ENCODE measurements around the gene PIK3CD. TPM values are rescaled to one million over a fixed set of nuclear protein-coding genes. Genes with fewer than 3 reads are reported as not detected.

PIK3CD gene
- total and polyA plus RNA-seq, 4 donors: 1.8 to 11.3 (median 3.4) TPM

GRCh38 chr1:9646037-9646436, 5.5 kb upstream of the PIK3CD start:
- Histone ChIP-seq H3K36me3 (ENCODE audit: control insufficient read depth in 4 of 4, insufficient read depth in 3 of 4, low read depth in 1 of 4, low read length in 3 of 4) (no peaks in the 10 kb centered on the region), H3K27ac (ENCODE audit: low read depth in 1 of 2, low read length in 2 of 2) (no peak overlapping the region), H3K4me3 (ENCODE audit: low read depth in 1 of 3, low read length in 3 of 3) (no peak overlapping the region), H3K9me3 (ENCODE audit: control insufficient read depth in 4 of 4, low read length in 3 of 4) (no peaks in the 10 kb centered on the region), H3K27me3 (ENCODE audit: control insufficient read depth in 4 of 4, insufficient read depth in 4 of 4, low read length in 3 of 4) (peaks cover 0 to under 1% (median 0%) of the 10 kb centered on the region in 4 donors), H3K4me1 (ENCODE audit: control insufficient read depth in 4 of 4, insufficient read depth in 4 of 4, low read length in 3 of 4) (peaks cover 0 to 4% (median under 1%) of the 10 kb centered on the region in 4 donors), H3K9ac (ENCODE audit: low read depth in 1 of 2, low read length in 2 of 2) (no peak overlapping the region)
- TF ChIP-seq ATF3 (IDR thresholded peaks at IDR 0.05): no peak
- no peak for TF ChIP-seq YY1 (IDR thresholded peaks at IDR 0.05)
- no peak for TF ChIP-seq HNF4G (IDR thresholded peaks at IDR 0.05)
- TF ChIP-seq HNF4A (conservative IDR thresholded peaks at IDR 0.05): no peak
- TF ChIP-seq FOXA1 (IDR thresholded peaks at IDR 0.05): no peak
- TF ChIP-seq ZBTB33 (IDR thresholded peaks at IDR 0.05): no peak
- TF ChIP-seq NR2F2 (IDR thresholded peaks at IDR 0.05): no peak
- TF ChIP-seq RAD21 (IDR thresholded peaks at IDR 0.05): no peak
- TF ChIP-seq RXRA (IDR thresholded peaks at IDR 0.05): no peak
- TF ChIP-seq FOXA2 (IDR thresholded peaks at IDR 0.05): no peak
- no peak for TF ChIP-seq TAF1 (conservative IDR thresholded peaks at IDR 0.05)
- no peak for TF ChIP-seq GABPA (IDR thresholded peaks at IDR 0.05 in 1 of 2, conservative IDR thresholded peaks at IDR 0.05 in 1 of 2)
- WGBS: 93% methylated on average over 13 of the region's 13 CpGs
- DNase-seq (ENCODE audit: low spot score): no peak

GRCh38 chr1:9648171-9648570, 3.4 kb upstream of the PIK3CD start:
- Histone ChIP-seq H3K4me3 (ENCODE audit: low read depth in 1 of 3, low read length in 3 of 3) (no peak overlapping the region), H3K4me1 (ENCODE audit: control insufficient read depth in 4 of 4, insufficient read depth in 4 of 4, low read length in 3 of 4) (peaks cover 0 to 20% (median 9%) of the 10 kb centered on the region in 4 donors), H3K27ac (ENCODE audit: low read depth in 1 of 2, low read length in 2 of 2) (no peak overlapping the region), H3K27me3 (ENCODE audit: control insufficient read depth in 4 of 4, insufficient read depth in 4 of 4, low read length in 3 of 4) (peaks cover 0 to 9% (median 1%) of the 10 kb centered on the region in 4 donors), H3K9ac (ENCODE audit: low read depth in 1 of 2, low read length in 2 of 2) (no peak overlapping the region), H3K9me3 (ENCODE audit: control insufficient read depth in 4 of 4, low read length in 3 of 4) (no peaks in the 10 kb centered on the region), H3K36me3 (ENCODE audit: control insufficient read depth in 4 of 4, insufficient read depth in 3 of 4, low read depth in 1 of 4, low read length in 3 of 4) (no peaks in the 10 kb centered on the region)
- TF ChIP-seq ZBTB33 (IDR thresholded peaks at IDR 0.05) (no peak), JUND (IDR thresholded peaks at IDR 0.05) (no peak), YY1 (IDR thresholded peaks at IDR 0.05) (no peak), MAX (IDR thresholded peaks at IDR 0.05) (no peak), SP1 (IDR thresholded peaks at IDR 0.05) (no peak), EGR1 (IDR thresholded peaks at IDR 0.05; ENCODE audit: low read depth in 2 of 2) (no peak)
- 80% methylated on average over 10 of the region's 10 CpGs for WGBS
- DNase-seq (ENCODE audit: low spot score): no peak

- Histone ChIP-seq H3K36me3 (ENCODE audit: control insufficient read depth in 4 of 4, insufficient read depth in 3 of 4, low read depth in 1 of 4, low read length in 3 of 4) (no peaks in the 10 kb centered on the region), H3K27ac (ENCODE audit: low read depth in 1 of 2, low read length in 2 of 2) (no peak overlapping the region), H3K27me3 (ENCODE audit: control insufficient read depth in 4 of 4, insufficient read depth in 4 of 4, low read length in 3 of 4) (peaks cover 0 to 9% (median 1%) of the 10 kb centered on the region in 4 donors), H3K9ac (ENCODE audit: low read depth in 1 of 2, low read length in 2 of 2) (no peak overlapping the region), H3K9me3 (ENCODE audit: control insufficient read depth in 4 of 4, low read length in 3 of 4) (no peaks in the 10 kb centered on the region), H3K4me3 (ENCODE audit: low read depth in 1 of 3, low read length in 3 of 3) (no peak overlapping the region), H3K4me1 (ENCODE audit: control insufficient read depth in 4 of 4, insufficient read depth in 4 of 4, low read length in 3 of 4) (peaks cover 0 to 17% (median 9%) of the 10 kb centered on the region in 4 donors)
- 90% methylated on average over 3 of the region's 3 CpGs for WGBS
- TF ChIP-seq RXRA (IDR thresholded peaks at IDR 0.05) (no peak), FOXA2 (IDR thresholded peaks at IDR 0.05) (no peak), ZBTB33 (IDR thresholded peaks at IDR 0.05) (no peak), HNF4G (IDR thresholded peaks at IDR 0.05) (no peak), ATF3 (IDR thresholded peaks at IDR 0.05) (no peak), HNF4A (conservative IDR thresholded peaks at IDR 0.05) (no peak), YY1 (IDR thresholded peaks at IDR 0.05) (no peak), NR2F2 (IDR thresholded peaks at IDR 0.05) (no peak), JUND (IDR thresholded peaks at IDR 0.05) (no peak), FOXA1 (IDR thresholded peaks at IDR 0.05) (no peak), GABPA (IDR thresholded peaks at IDR 0.05 in 1 of 2, conservative IDR thresholded peaks at IDR 0.05 in 1 of 2) (no peak), SP1 (IDR thresholded peaks at IDR 0.05) (no peak), CTCF (IDR thresholded peaks at IDR 0.05; ENCODE audit: low read depth, low read length, missing input control) (no peak)
- no peak for DNase-seq (ENCODE audit: low spot score)
These were observed 1.8 kb upstream of the PIK3CD start for GRCh38 chr1:9649769-9650168.

Measured in liver (tissue), 9 donors.